GM23338 (cell line): ENCODE measurements around the gene XRCC6. TPM values are rescaled to one million over a fixed set of nuclear protein-coding genes. Genes with fewer than 3 reads are reported as not detected.

Source experiments
- ATAC-seq: fragments of 200-7000 bp; cut with Tn5 transposase; 3 replicates; pipeline ENCODE4 v1.9.1; 2020
- DNase-seq: peaks from one replicate; pipeline ENCODE4 v3.0.0-alpha.2; 2015; ENCODE audit warnings: low spot score
- H2AFZ ChIP-seq: fragments of 200-600 bp; sonication (generic); 2 replicates; pipeline ENCODE4 v1.8.0; 2016; ENCODE audit warnings: antibody characterized with exemption, mild to moderate bottlenecking, moderate library complexity
- H3F3A ChIP-seq: fragments of 200-600 bp; sonication (generic); replicated peaks from 2 replicates; pipeline ENCODE4 v1.8.0; 2017; ENCODE audit warnings: antibody characterized with exemption, mixed run types, low read depth
- H3K27ac ChIP-seq: fragments of 200-600 bp; sonication (generic); 2 replicates; pipeline ENCODE4 v1.6.1; 2016; ENCODE audit warnings: low read depth
- H3K27me3 ChIP-seq: fragments of 200-600 bp; sonication (generic); 2 replicates; pipeline ENCODE4 v1.8.0; 2016; ENCODE audit warnings: mild to moderate bottlenecking, mixed run types, moderate library complexity; ENCODE audit not compliant: insufficient read depth
- H3K36me3 ChIP-seq: fragments of 200-600 bp; sonication (generic); 2 replicates; pipeline ENCODE4 v1.8.0; 2016; ENCODE audit warnings: mild to moderate bottlenecking; ENCODE audit not compliant: insufficient read depth
- H3K4me1 ChIP-seq: fragments of 200-600 bp; sonication (generic); 2 replicates; pipeline ENCODE4 v1.8.0; 2016; ENCODE audit warnings: mild to moderate bottlenecking, moderate library complexity; ENCODE audit not compliant: insufficient read depth
- H3K4me2 ChIP-seq: fragments of 200-600 bp; sonication (generic); 2 replicates; pipeline ENCODE4 v1.7.1; 2017; ENCODE audit warnings: mixed run types
- H3K4me3 ChIP-seq: fragments of 200-600 bp; sonication (generic); 2 replicates; pipeline ENCODE4 v1.6.1; 2016; ENCODE audit warnings: mixed run types
- H3K79me2 ChIP-seq: fragments of 200-600 bp; sonication (generic); replicated peaks from 2 replicates; pipeline ENCODE4 v1.8.0; 2017; ENCODE audit warnings: mild to moderate bottlenecking; ENCODE audit not compliant: insufficient read depth
- H3K9me2 ChIP-seq: fragments of 200-600 bp; sonication (generic); 2 replicates; pipeline ENCODE4 v1.8.0; 2017; ENCODE audit not compliant: insufficient read depth
- H4K20me1 ChIP-seq: fragments of 200-600 bp; sonication (generic); replicated peaks from 2 replicates; pipeline ENCODE4 v1.8.0; 2017; ENCODE audit warnings: mild to moderate bottlenecking; ENCODE audit not compliant: insufficient read depth
- H3K27ac Mint-ChIP-seq: 2 replicates; pipeline ENCODE4 v1.8.0; 2020; ENCODE audit warnings: inconsistent platforms, mild to moderate bottlenecking, moderate library complexity, mixed read lengths
- H3K27me3 Mint-ChIP-seq: 3 replicates; pipeline ENCODE4 v1.8.0; 2022; ENCODE audit warnings: low read depth, mild to moderate bottlenecking, moderate library complexity, mixed read lengths, inconsistent platforms; ENCODE audit not compliant: insufficient read depth, poor library complexity
- H3K36me3 Mint-ChIP-seq: 3 replicates; pipeline ENCODE4 v1.8.0; 2021; ENCODE audit warnings: low read depth, mild to moderate bottlenecking, inconsistent platforms, moderate library complexity, mixed read lengths
- H3K4me1 Mint-ChIP-seq: 3 replicates; pipeline ENCODE4 v1.8.0; 2020; ENCODE audit warnings: mild to moderate bottlenecking, inconsistent platforms, mixed read lengths
- H3K4me3 Mint-ChIP-seq: 3 replicates; pipeline ENCODE4 v1.8.0; 2021; ENCODE audit warnings: moderate library complexity, mild to moderate bottlenecking, inconsistent platforms, mixed read lengths
- H3K9me3 Mint-ChIP-seq: 3 replicates; pipeline ENCODE4 v1.8.0; 2020; ENCODE audit warnings: moderate library complexity, mild to moderate bottlenecking, inconsistent platforms, mixed read lengths
- EZH2 ChIP-seq: fragments of 200-600 bp; sonication (generic); IDR thresholded peaks from one replicate; pipeline ENCODE4 v1.8.0; 2017; ENCODE audit warnings: antibody characterized with exemption, mild to moderate bottlenecking, low read depth; ENCODE audit not compliant: unreplicated experiment
- ZNF462 ChIP-seq: fragments of 250-450 bp; sonication (Bioruptor Pico); IDR thresholded peaks from 2 replicates; pipeline ENCODE4 v1.5.0; 2020; ENCODE audit warnings: mild to moderate bottlenecking, moderate library complexity
- polyA plus RNA-seq: library from polyadenylated mRNA; unstranded; fragments of >200 nt; fragmentation: Nextera tagmentation; extraction: Ambion mirVana; gene quantifications from 2 replicates; pipeline ENCODE4 v1.2.1, GENCODE V29; 2016
- total RNA-seq: library from RNA; depleted of rRNA; stranded (reverse); fragments of >200 nt; shearing (Covaris generic); gene quantifications from 2 replicates; pipeline ENCODE4 v1.2.3, GENCODE V29; 2014
- TF ChIP-seq, protein P1 (sequence below): IDR thresholded peaks from one replicate; pipeline ENCODE4 v1.6.1; 2018; ENCODE audit warnings: antibody characterized with exemption; ENCODE audit not compliant: unreplicated experiment

XRCC6 gene
- total and polyA plus RNA-seq, 2 experiments from 2014 or later = 351 to 498 TPM

GRCh38 chr22:41638124-41638523 lies 17.0 kb downstream of the XRCC6 start:
- TF ChIP-seq EZH2 (no peak), ZNF462 (CRISPR knock-in tag) (no peak)
- TF ChIP-seq, protein P1, sequence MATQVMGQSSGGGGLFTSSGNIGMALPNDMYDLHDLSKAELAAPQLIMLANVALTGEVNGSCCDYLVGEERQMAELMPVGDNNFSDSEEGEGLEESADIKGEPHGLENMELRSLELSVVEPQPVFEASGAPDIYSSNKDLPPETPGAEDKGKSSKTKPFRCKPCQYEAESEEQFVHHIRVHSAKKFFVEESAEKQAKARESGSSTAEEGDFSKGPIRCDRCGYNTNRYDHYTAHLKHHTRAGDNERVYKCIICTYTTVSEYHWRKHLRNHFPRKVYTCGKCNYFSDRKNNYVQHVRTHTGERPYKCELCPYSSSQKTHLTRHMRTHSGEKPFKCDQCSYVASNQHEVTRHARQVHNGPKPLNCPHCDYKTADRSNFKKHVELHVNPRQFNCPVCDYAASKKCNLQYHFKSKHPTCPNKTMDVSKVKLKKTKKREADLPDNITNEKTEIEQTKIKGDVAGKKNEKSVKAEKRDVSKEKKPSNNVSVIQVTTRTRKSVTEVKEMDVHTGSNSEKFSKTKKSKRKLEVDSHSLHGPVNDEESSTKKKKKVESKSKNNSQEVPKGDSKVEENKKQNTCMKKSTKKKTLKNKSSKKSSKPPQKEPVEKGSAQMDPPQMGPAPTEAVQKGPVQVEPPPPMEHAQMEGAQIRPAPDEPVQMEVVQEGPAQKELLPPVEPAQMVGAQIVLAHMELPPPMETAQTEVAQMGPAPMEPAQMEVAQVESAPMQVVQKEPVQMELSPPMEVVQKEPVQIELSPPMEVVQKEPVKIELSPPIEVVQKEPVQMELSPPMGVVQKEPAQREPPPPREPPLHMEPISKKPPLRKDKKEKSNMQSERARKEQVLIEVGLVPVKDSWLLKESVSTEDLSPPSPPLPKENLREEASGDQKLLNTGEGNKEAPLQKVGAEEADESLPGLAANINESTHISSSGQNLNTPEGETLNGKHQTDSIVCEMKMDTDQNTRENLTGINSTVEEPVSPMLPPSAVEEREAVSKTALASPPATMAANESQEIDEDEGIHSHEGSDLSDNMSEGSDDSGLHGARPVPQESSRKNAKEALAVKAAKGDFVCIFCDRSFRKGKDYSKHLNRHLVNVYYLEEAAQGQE = no peak
- Mint-ChIP-seq H3K36me3 (peaks cover 91% of the 10 kb centered on the region), H3K9me3 (no peaks in the 10 kb centered on the region), H3K27me3 (peaks cover 4% of the 10 kb centered on the region), H3K27ac (no peak overlapping the region), H3K4me3 (no peak overlapping the region), H3K4me1 (no peaks in the 10 kb centered on the region)
- Histone ChIP-seq H2AFZ (no peak overlapping the region), H3K9me2 (no peaks in the 10 kb centered on the region), H4K20me1 (peaks cover 37% of the 10 kb centered on the region), H3K4me1 (no peaks in the 10 kb centered on the region), H3K4me2 (no peak overlapping the region), H3K27me3 (no peaks in the 10 kb centered on the region), H3K4me3 (no peak overlapping the region), H3K27ac (no peak overlapping the region), H3K36me3 (peaks cover 76% of the 10 kb centered on the region), H3F3A (peaks cover 3% of the 10 kb centered on the region; the same call in 1 of the 2 replicates), H3K79me2 (peaks cover 58% of the 10 kb centered on the region)
- DNase-seq (no peak), ATAC-seq (no peak)
